ENCODE results near the gene SCNN1A.
"Not testable (repeated sequence)": the region's sequence is repeated elsewhere in the genome, so short reads cannot be mapped to it uniquely, and the experiment has no call there.

SCNN1A gene

DNA sequence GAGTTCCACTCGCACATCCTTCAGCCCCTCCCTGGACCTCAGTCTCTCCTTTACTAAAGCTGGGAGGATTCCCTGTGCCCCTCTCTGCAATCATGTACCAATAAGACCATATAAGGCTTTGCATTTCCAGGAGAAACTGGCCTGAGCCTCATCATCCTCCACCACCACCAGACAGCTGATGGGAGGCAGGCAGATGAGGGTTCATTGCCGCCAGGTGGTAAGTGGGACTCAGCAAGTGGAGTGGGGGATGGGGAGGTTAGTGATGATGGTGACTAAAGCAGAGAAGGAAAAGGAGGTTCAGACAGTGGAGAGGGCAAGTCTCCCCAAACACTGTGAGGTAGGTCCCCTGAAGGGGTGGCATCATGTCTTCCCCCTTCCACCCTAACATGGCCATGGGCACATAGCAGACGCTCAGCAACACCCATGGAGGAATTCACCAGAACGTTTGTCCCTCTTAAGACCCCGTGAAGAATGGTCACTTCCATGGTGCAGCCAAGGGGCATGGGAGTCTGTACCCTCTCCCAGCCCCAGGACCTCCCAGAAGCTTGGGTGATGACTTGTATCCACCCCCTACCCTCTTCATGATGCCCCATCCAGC lies 29.0 kb downstream of the SCNN1A start:
- no peak for DNase-seq

DNA sequence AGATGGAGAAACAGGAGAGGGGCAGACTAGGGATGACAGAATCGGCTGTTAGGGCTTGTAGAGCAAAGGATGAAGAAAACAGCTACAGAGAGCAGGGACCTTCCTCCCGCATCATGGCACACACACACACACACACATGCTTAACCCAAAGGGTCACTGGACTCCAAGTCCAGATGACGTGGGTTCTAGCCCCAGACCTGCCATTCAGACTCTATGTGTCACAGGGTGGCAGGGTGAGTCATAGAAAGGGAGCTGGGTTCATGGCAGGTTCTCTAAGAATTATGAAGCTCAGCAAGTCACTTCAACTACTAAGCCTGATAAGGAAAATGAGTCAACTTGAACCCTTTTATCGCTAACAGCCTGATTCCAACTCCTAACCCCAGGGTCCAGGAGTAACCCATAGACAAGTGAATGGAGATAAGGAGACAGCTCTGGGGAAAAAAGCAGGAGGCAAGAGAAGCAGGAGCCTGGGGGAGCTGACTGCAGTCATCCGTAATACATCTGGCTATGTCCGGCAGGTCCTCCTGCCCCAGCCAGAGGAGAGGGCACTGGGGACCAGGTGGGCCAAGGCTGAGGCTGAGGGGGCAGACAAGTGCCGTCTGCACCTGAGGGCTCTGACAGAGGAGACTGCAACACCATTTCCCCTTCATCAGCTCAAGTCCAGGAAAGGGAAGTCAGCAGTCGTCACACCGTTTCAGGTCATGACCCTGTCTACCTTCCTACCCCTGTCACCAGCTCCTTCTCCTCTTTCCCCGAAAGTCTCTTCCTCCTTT lies 29.9 kb downstream of the SCNN1A start:
- DNase-seq = peak; percentile 58

DNA sequence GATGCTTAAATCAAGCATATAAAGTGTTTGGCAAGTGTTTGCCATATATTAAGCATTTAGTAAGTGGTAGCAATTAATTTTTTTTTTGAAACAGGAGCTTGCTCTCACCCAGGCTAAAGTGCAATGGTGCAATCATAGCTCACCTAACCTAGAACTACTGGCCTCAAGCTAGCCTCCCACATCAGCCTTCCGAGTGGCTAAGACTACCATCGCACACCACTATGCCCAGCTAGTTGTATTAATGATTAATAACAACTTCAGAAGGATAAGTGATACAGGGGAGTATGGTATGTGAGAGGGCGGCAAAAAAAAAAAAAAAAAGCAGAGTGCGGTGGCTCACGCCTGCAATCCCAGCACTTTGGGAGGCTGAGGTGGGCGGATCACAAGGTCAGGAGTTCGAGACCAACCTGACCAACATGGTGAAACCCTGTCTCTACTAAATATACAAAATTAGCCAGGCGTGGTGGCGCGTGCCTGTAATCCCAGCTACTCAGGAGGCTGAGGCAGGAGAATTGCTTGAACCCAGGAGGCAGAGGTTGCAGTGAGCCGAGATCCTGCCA lies 31.2 kb downstream of the SCNN1A start:
- DNase-seq = not testable (repeated sequence)

DNA sequence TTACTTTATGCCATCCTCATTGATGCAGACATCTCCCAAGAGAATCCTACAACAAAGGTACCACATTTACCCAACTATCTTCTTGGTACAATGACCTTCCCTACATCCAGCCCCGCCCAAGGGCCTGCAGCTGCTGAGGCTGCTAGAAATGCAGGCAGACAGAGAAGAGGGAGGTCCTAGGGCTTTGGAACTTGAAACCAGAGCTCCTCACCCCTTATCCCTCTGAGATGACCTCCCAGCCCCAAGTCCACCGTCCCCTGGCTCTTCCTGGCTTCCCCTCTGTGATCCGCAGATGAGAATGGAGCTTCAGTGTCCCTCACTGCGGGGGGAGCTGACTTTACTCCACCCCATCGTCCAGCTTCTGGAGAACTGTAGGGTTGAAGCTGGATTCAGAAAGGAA lies 31.8 kb downstream of the SCNN1A start:
- DNase-seq = no peak

DNA sequence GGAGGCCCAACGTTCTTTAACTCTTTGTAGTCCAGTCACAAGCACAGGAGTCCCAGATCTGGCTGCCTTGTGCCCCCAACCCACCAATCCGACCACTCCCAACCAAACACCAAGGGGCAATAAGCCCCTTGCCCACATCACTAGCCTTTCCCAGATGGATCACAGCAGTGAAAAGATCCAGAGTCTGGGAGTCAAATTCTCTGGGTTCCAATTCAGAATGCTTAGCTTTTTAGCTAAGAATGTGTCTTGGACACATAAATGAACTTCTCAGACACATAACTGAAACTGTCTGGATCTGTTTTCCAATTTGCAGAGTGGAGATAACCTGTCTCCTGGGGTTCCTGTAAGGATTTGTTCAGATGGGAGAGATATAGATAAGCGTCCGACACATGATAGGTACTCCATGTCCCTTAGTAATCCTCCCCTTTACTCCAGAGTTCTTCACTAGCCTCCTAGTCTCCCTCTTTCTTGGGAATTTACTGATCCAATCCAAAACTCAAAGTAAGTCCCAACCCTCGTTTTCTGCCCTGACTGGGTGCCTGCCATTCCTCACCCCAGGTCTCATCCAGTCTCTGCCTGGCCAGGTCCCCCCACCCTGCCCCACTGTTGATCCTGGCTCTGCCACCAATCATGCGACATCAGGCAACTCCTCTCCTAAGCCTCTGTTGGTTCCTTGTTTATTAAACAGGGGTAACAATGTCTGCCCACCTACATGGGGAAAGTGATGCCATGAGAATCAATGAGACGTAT lies 33.0 kb downstream of the SCNN1A start:
- no peak for DNase-seq

DNA sequence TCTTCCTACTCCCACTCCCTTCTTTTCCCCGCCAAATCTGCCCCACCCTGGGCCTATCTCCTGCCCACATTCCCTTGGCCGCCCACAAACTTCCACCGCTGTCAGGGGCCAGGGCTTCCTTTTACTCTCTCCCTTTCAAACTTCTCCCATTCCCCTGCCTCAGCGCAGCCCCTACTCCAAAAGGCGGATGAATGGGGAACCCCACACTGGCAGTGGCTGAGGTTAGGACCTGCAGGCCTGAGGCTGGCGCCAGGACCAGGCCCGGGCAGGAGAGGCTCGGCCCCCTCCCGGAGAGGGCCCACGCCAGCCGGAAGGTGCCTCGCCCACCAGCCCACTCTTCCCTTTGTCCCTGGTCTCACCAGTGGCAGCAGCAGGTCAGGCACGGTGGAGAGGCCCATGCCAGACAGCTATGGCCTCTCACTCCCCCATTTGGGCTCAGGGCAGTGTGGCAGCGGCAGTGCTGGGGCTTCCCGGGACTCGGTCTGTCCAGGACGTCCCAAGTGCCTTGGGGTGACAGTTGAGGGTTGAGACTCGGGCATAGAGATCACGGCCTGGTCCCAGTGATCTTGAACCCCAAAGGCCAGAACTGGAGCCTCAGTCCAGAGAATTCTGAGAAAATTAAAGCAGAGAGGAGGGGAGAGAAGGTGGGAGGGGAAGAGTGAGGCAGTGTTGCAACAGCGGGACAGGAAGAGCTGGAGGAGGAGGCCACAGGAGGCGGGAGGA lies 33.8 kb downstream of the SCNN1A start, which contains the start of gene TNFRSF1A:
Gene TNFRSF1A (minus strand): TSS at position 660 of the 723 bp plus-strand sequence. CDS start 262 bp downstream, at position 398.
- DNase-seq = peak; percentile 59

DNA sequence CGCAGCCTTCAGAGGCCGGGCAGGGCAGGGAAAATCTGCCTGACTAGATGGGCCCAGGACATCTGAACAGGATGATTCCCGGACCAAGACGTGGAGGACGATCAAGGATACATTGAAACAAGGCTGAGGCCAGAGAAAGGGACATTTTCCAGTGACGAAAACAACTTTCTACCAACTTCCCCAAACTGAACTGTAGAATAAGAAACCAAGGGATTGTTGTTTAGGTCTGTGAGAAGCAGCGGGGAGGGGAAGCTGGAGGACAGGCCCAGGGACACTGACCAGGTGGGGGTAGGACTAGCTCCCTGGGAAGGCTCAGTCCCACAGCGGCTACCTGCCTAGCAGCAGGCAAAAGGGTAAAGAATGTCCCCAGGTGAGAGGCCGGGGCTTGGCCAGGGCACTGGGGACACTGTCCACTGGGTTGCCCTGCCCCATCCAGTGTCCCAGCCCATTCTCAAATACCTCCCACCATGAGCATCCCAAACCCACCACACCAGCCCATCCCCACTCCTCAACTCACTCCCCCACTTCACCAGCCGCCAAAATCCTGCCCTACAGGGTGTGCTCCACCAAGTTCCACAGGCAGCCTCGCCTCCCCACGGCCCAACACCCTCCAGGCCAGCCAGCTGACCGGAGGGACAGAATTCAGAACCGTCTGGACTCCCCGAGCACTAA lies 34.5 kb downstream of the SCNN1A start:
- no peak for DNase-seq

DNA sequence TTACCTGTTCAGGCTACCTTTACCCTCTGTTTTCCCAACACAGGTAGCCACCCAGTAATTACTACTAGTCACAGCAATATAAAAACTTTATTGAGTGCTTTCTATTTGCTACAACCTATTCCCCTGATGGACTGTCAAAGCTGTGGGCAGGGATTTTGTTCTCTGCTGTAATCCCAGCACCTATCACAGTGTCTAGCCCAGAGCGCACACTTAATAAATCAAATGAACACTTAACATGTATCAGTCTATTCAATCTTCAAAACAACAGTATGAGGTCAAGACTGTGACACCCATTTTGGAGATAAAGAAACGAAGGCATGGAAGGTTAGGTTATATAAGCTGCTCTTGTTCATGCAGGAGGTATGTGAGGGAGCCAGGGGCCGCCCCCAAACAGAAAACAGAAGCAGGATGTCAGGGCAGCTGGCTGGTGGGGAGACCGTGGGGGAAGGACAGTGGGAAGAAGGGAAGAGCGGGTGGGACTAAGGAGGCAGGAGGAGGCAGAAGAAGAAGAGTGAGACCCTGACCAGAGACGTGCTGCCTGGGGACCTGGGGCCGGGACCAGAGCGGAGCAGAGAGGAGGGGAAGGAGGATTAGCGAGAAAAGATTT lies 35.2 kb downstream of the SCNN1A start:
- DNase-seq = no peak

DNA sequence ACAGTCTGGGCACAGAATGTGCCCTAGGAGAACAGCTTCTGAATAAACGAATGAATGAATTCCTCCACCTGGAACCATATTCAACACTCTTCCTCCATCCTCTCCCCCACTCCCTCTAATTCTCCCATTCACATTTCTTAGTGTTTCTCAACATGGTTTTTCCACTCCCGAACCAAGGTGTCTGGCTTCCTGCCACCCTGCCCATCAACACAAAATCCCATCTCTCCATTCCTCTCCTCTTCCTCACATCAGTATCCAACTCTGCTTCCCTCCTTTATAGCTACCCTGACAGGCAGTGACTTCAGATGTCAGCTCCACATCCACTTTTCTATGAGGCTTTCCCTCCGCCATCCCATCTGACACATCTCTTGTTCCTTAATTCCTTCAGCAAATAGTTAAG lies 36.4 kb downstream of the SCNN1A start:
- no peak for DNase-seq

DNA sequence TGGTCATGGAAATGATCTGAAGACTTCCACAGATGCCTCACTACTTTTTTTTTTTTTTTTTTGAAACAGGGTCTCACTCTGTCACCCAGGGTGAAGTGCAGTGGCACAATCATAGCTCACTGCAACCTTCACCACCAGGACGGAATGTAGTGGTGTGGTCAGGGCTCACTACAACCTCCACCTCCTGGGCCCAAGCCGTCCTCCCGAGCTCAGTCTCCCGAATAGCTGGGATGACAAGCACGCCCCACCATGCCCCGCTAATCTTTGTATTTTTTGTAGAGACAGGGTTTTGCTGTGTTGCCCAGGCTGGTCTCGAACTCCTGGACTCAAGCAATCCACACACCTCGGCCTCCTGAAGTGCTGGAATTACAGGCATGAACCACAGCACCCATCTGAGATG lies 36.8 kb downstream of the SCNN1A start:
- DNase-seq = not testable (repeated sequence)

DNA sequence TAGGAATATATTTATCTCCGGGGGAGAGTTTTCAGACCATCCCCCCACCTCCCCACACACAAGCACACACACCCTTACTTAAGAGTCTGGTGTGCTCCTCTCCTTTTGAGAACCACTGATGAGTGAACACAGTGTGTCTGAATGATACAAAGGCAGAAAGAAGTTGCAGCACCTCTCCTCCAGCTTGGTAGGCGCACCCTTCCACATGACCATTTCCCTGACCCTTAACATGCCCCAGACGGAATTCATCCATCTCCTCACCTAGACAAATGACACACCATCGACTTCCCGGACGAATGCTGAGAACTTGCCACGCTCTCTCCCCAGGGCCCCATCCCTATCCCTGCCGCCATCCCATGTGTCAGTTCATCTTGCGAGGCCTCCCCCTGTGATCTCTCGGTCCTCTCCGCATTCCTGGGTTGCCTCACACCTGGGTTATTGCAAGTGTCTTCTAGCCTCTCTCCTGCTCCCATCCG lies 37.4 kb downstream of the SCNN1A start:
- DNase-seq = peak; percentile 7

DNA sequence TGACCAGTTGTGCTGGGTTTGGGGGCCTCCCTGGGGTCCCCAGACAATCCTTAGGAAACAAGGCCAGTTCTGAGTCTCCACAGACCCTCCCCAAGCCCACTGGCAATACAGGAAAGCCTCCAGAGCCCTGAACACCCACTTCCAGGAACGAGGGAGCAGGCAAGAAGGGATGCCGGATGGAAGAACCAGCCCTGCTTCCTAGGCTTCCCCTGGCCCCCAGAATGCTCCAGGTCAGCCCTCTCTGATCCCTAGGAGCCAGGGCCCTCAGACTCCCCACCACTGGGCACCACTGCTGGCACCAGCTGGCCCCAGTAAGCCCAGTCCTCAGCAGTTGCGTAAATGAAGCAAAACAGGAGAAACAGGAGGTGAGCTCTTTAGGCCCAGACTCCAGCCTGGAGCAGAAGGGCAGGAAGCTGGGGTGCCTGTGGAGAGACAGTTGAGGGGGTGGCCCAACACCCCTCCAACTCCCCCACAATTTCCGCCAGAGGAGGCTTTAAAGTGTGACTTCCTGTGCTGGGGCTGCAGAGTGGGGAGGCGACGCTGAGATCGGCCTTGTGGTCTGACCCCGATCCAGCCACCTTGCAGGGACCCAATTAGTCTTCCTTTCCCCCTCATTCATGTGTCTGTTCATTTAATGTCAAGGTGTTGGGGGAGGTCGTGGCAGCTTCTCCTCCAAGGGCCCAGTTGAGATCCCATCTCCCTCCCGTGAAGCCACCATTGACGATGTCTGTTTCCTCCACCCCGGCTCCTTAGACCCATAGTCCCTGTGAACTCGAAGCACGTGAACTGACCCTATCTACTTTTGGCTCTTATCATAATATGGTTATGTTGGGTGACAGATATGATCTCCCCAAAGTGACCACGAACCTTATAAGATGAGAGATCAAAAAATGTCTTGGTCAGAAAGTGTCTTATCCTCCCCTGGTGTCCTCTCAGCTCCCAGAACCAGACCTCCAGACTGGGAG lies 38.2 kb downstream of the SCNN1A start:
- DNase-seq = peak; percentile 38

DNA sequence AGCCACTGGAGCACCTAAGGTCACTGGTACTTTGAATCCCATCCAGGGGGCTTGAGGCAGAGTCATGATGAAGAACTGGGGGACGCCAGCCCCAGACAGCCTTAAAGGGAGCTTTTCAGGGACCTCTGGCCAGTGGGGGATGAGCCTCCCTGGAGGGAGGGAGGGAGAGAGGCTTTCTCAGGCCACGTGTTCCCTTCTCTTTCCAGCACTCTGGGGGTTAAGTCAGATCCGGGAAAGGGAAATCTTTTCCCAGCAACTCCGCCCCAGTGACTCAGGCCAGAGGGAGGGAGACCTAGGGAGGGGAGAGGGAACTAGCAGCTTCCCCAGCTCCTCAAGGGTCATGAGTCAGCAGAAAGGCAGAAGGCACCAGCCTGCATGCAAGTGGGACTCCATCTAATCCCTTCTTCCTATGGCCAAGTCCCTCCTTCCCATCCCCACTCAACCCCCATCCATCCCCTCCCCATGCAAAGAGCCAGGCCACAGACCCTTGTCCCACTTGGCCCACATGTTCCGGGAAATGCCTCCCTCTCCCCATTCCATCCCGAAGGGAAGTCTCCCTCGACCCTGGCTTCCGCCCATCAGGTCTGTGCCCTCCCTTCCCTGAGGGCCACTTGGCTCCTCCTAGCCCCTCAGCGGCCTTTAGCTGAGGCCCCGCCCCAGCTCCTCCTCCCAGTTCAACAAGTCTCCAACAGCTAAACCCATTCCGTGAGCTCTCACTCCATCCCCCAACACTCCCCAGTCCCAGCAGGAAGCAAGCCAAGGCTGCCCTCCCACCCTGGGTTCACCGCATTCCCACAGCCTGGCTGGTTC lies 39.1 kb downstream of the SCNN1A start:
- DNase-seq = peak; percentile 61

DNA sequence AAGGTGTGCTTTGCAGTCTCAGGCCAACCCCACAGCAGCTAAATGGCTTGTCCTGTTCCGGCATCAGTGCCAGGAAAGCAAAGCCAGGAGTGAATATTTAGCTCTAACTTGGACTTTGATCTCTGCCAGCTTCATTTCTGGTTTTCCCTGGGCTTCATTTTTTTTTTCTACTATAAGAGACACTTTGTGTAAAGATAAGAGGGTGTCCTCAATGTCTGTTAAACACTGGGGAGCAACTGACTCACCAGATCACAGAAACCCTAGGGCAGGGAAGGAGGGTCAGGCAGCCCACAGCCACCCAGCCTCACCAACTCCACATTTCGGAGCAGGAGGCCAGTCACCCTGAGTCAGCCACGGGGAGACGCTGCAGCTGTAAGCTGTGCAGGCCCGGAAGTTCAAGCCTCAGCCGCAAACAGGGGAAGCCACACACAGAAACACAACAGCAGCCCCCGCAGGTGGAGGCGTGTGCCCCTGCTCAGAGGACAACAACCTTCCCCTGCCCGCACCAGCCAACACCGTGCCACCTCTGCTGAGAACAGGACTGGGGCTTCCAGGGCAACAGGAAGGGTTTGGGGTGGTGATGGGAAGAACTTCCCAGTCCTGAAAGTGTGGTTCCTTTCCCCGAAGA lies 39.8 kb downstream of the SCNN1A start:
- DNase-seq = peak; percentile 89

DNA sequence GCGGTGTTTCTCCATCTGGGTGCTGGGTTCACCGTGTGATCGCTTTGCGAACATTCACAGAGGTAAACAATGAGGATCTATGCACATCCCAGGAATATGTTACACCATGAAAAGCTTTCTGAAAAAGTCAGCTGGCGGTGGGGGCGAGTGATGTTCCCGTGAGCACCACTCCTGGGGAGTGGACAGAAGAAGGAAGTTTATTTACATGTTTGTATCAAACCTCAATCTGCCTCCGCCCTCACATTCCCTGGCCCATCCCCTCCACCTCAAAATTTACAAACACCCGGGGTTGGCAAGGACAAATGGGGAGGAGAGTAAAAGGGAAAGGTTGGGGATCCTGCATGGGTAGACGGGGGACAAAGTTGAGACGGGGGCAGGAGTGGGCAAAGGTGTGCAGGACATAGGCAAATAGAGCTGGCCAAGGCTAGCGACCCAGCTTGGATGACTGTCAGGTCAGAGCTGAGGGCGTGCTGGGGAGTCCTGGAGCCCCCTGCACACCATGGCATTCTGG lies 40.4 kb downstream of the SCNN1A start:
- DNase-seq = no peak

DNA sequence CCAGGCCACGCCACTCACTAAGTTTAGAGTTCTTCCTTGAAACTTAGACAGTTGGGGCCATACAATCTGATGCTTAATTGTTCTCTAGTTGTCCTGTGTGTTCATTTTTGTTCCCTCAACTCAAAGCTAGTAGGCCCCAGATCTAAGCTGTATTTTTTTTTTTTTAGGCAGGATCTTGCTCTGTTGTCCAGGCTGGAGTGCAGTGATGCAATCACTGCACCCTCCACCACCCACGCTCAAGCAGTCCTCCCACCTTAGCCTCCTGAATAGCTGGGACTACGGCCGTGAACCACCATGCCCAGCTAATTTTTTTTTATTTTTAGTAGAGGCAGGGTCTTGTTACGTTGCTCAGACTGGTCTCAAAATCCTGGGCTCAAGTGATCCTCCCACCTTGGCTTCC lies 41.0 kb downstream of the SCNN1A start:
- DNase-seq = no peak

DNA sequence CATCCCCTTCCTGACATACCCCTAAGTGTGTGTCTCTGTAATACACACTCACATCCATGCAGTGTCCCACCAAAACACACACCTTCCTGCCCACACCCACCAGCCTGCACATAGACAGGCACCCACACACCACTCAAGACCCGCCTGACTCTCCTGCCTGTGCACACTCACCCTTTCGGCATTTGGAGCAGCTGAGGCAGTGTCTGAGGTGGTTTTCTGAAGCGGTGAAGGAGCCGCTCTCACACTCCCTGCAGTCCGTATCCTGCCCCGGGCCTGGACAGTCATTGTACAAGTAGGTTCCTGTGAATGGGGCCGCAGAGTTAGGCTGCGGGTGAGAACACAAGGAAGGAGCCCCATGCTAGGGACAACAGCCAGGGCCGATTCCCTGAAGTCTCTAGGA lies 41.8 kb downstream of the SCNN1A start:
- DNase-seq = no peak

DNA sequence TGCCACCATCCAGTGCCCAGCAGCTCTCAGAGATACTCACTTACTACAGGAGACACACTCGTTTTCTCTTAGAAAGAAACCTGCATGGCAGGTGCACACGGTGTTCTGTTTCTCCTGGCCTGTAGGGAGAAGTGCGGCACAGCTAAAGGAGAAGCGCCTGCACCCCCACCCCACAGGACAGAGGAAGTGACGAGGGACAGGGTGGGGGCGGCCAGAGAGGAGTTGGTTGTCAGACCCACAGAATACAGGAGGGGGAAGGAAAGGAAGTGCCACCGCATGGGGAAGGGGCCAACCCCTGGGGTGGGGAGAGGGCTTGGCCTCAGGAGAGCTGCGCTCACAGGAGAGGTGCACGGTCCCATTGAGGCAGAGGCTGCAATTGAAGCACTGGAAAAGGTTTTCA lies 42.3 kb downstream of the SCNN1A start:
- no peak for DNase-seq

DNA sequence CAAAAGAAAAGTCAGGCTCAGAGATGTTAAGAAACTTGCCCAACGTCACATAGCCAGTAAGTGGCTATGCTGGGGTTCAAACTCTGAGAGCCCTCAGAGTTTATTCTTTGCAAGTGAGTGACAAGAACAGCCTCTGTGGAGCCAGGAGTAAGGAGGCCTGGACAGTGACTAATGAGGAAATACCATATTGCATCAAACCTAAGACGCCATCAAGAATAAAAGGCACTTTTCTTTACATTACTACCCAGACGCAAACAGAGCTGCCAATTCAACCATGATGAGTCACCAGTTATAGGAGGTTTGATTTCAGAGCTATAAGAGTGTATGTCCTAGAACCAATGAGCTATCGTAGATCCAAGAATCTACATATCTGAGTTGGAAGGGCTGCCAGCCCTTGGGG lies 42.9 kb downstream of the SCNN1A start:
- no peak for DNase-seq

Data from stimulated activated CD4-positive, alpha-beta T cell treated with anti-CD3 and anti-CD28 coated beads, Interleukin-4, amount 100 ng/mL, for 24 hours (primary cell).